CD4-positive, alpha-beta T cell treated with Interleukin-17A for 1 hour (primary cell): Measurements from ENCODE around the gene GPR55.

Source experiments
- DNase-seq: peaks from one replicate; pipeline ENCODE4 v3.0.0-alpha.2; 2020

The GPR55 gene

GRCh38 chr2:230934231-230935129 is 9.4 kb upstream of the GPR55 start:
- no peak for DNase-seq

- DNase-seq: no peak
Observed at GRCh38 chr2:230933521-230934180, 8.6 kb upstream of the GPR55 start.

GRCh38 chr2:230932556-230933511 is 7.8 kb upstream of the GPR55 start:
- no peak for DNase-seq

- DNase-seq: no peak
Observed at GRCh38 chr2:230931556-230932231, 6.7 kb upstream of the GPR55 start.

- DNase-seq: no peak
Observed at GRCh38 chr2:230930928-230931555, 6.0 kb upstream of the GPR55 start.

GRCh38 chr2:230930149-230930780 is 5.2 kb upstream of the GPR55 start:
- DNase-seq: no peak

GRCh38 chr2:230929381-230930148 is 4.5 kb upstream of the GPR55 start:
- DNase-seq: no peak

- no peak for DNase-seq
Observed at GRCh38 chr2:230928701-230929380, 3.8 kb upstream of the GPR55 start.

GRCh38 chr2:230927711-230928341 is 2.8 kb upstream of the GPR55 start:
- no peak for DNase-seq

GRCh38 chr2:230925879-230926765 is 1.1 kb upstream of the GPR55 start:
- no peak for DNase-seq

- no peak for DNase-seq
Observed at GRCh38 chr2:230925443-230925878, 419 bp upstream of the GPR55 start.

GRCh38 chr2:230924092-230924469 is 961 bp downstream of the GPR55 start:
- no peak for DNase-seq

- DNase-seq: no peak
Observed at GRCh38 chr2:230922951-230923717, 1.9 kb downstream of the GPR55 start.

GRCh38 chr2:230921806-230922595 is 3.0 kb downstream of the GPR55 start:
- no peak for DNase-seq

GRCh38 chr2:230920167-230920566 is 4.9 kb downstream of the GPR55 start:
- no peak for DNase-seq

GRCh38 chr2:230919681-230920080 is 5.4 kb downstream of the GPR55 start:
- DNase-seq: no peak

- DNase-seq: no peak
Observed at GRCh38 chr2:230919240-230919639, 5.8 kb downstream of the GPR55 start.
